Epithelial cell of proximal tubule (primary cell): ENCODE results near the gene FYCO1. TPM values are rescaled to one million over a fixed set of nuclear protein-coding genes. Genes with fewer than 3 reads are reported as not detected.
A peak's percentile ranks its signal among the peaks of the same experiment; 100 is the strongest.

Experiments used
- DNase-seq: peaks from one replicate; pipeline ENCODE4 v3.0.0-alpha.2; 2011; ENCODE audit warnings: low read depth
- H3K4me3 ChIP-seq: 2 replicates; pipeline ENCODE4 v1.5.1; 2011; ENCODE audit warnings: low read depth, mild to moderate bottlenecking, low read length
- total RNA-seq: library from RNA; depleted of rRNA; stranded (reverse); fragments of >200 nt; gene quantifications from 2 replicates; pipeline ENCODE4 v1.2.3, GENCODE V29; 2015
- TF ChIP-seq, protein P1 (sequence below): conservative IDR thresholded peaks from 2 replicates; pipeline ENCODE4 v1.5.1; 2012; ENCODE audit warnings: low read depth, mild to moderate bottlenecking, low read length

FYCO1 gene
- total RNA-seq, 1 donor from 2014 or later: 10.3 TPM

DNA sequence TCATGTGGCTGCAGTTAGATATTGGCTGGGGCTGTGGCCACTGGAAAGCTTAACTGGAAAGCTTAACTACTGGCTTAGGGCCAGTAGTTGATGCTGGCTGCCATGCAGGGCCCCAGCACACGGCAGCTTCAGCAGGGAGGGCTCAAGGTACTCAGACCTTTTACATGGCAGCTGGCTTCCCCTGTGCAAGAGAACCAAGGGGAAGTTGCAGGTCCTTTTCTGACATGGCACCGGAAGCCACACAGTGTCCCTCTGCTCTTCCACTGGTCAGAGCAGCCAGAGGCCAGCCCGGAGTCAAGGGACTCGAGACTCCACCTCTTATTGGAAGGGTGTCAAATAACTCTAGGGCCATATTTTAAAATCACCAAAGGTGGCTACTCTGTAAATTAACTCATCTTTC lies 84.7 kb downstream of the FYCO1 start:
- no peak overlapping the region for H3K4me3 ChIP-seq
- no peak for DNase-seq
- TF ChIP-seq, protein P1, sequence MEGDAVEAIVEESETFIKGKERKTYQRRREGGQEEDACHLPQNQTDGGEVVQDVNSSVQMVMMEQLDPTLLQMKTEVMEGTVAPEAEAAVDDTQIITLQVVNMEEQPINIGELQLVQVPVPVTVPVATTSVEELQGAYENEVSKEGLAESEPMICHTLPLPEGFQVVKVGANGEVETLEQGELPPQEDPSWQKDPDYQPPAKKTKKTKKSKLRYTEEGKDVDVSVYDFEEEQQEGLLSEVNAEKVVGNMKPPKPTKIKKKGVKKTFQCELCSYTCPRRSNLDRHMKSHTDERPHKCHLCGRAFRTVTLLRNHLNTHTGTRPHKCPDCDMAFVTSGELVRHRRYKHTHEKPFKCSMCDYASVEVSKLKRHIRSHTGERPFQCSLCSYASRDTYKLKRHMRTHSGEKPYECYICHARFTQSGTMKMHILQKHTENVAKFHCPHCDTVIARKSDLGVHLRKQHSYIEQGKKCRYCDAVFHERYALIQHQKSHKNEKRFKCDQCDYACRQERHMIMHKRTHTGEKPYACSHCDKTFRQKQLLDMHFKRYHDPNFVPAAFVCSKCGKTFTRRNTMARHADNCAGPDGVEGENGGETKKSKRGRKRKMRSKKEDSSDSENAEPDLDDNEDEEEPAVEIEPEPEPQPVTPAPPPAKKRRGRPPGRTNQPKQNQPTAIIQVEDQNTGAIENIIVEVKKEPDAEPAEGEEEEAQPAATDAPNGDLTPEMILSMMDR: no peak

DNA sequence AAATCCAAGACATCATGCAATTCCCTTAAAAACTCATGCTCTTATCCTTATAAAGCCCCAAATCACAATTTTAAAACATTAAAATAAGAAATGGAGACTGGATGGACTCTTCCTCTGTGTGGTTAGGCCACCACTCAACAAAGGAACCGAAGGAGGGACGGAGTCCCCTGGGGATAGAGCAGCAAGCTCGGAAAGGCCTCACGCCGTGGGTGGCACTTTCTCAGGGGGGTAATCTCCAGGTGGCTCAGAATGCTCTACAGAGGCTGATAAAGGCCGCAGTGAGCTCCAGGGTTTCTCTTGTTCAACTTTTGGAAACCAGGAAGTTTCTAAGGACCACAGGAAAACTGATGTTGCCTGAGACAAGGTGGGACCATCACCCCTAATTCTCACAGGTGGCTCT lies 86.1 kb downstream of the FYCO1 start:
- no peak overlapping the region for H3K4me3 ChIP-seq
- DNase-seq: no peak
- TF ChIP-seq, protein P1: no peak

DNA sequence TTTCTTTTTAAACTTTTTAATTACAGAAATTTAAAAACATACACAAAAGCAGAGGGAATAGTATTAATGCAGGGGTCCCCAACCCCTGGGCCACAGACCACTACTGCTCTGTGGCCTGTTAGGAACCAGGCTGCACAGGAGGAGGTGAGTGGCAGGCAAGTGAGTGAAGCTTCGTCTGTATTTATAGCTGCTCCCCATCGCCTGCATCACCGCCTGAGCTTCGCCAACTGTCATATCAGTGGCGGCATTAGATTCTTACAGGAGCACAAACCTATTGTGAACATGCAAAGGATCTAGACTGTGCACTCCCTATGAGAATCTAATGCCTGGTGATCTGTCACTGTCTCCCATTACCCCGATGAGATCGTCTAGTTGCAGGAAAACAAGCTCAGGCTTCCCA lies 86.9 kb downstream of the FYCO1 start:
- TF ChIP-seq, protein P1: no peak
- no peak for DNase-seq
- no peak overlapping the region for H3K4me3 ChIP-seq

DNA sequence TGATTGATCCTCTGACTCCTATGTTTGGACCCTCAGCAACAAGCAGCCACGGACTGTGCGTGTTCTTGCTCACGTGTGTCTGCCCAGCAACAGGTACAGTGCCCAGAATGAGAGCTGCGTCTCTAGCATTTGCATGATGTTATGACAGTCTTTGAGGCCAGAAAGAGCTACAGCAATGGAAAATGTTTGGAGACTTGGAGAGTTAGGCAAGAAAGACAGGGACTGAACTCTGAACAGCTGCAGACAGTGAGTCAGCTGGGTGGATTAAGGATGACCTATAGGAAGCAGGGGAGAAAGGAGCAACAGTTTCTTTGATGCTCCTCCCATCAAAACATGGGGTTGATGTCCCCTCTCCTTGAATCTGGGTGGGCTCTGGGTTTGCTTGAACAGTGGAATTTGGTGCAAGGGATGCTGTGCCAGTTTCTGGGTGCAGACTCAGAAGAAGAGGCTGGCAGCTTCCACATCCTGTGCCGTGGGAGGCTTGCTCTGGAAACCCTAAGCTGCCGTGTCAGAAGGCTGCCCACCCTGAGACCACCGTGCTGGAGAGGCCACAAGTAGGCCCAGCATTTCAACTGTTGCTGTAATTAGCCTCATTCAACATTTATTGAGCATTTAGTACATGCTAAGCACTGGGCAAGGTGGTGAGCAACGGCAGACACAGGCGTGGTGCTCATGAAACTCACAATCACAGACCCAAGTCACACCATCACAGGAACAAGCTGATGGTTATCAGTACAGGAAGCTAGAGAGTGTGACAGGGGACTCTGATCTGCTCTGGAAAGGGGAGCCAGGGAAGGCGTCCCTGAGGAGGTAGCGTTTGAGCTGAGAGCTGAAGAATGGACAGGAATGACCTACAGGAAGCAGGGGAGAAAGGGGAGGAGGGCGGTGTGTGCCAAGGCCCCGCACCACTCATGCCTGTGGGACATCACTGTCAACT lies 87.6 kb downstream of the FYCO1 start:
- DNase-seq: no peak
- TF ChIP-seq, protein P1: no peak
- no peak overlapping the region for H3K4me3 ChIP-seq

DNA sequence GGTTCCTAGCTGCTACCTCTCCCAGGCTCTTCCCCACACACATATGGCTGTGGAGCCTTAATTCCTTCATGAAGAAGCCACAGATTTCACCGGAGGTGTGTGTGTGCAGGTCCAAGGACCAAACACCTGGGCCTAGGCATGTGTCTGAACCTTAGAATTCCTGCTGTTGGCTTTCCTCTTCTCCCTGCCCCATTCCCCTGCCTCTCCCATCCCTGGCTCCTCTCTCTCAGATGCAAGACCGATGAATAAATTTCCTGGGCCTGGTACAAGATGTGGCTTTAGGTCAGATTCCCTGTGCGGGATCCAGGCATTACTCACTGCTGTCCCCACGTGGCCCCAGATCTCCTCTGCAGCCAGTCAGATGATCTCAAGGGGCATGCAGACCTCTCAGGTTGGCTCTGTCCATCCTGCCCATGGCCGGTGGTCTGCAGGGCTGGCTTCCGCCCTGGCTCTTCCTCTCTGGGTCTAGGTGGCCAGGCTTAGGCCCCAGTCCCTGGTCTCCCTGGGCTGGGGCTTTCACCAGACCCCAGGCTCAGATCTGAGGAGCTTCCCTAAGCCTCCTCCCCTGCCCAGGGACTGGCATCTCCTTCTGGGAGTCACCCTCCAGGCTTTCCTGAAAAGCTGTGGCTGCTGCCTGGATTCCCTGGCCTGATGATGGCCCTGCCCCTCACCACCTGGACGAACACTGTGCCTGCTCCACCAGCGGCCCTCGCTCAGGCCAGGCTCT lies 88.8 kb downstream of the FYCO1 start:
- TF ChIP-seq, protein P1: peak; percentile 43
- no peak for DNase-seq
- no peak overlapping the region for H3K4me3 ChIP-seq

DNA sequence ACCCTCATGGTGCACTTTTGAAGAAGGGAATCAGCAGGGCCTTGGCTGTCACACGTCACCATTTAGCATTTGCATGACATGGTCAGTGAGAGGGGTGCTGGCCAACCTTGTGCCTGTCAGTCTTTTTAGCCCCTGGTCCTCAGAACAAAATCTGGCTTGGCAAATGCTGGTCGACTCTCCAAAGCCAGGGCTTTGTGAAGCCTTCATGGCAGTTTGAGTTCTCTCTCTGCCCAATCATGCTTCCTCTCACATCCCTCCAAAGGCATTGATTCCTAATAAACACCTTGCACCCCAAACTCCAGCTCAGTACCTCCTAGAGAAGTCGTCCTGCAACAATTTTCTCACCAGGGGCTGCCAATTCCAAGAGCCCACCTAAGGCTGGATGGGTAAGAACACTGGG lies 89.9 kb downstream of the FYCO1 start:
- H3K4me3 ChIP-seq: no peak overlapping the region
- TF ChIP-seq, protein P1: no peak
- no peak for DNase-seq
